Fibroblast of peridontal ligament (primary cell): ENCODE data around the gene DEPDC5.

Experiments used
- DNase-seq: peaks from one replicate; pipeline ENCODE4 v3.0.0-alpha.2; 2010; ENCODE audit errors: extremely low read depth

DEPDC5 gene

GRCh38 chr22:31950226-31950625, 196.4 kb downstream of the DEPDC5 start:
- peak; percentile 73 for DNase-seq

DNA sequence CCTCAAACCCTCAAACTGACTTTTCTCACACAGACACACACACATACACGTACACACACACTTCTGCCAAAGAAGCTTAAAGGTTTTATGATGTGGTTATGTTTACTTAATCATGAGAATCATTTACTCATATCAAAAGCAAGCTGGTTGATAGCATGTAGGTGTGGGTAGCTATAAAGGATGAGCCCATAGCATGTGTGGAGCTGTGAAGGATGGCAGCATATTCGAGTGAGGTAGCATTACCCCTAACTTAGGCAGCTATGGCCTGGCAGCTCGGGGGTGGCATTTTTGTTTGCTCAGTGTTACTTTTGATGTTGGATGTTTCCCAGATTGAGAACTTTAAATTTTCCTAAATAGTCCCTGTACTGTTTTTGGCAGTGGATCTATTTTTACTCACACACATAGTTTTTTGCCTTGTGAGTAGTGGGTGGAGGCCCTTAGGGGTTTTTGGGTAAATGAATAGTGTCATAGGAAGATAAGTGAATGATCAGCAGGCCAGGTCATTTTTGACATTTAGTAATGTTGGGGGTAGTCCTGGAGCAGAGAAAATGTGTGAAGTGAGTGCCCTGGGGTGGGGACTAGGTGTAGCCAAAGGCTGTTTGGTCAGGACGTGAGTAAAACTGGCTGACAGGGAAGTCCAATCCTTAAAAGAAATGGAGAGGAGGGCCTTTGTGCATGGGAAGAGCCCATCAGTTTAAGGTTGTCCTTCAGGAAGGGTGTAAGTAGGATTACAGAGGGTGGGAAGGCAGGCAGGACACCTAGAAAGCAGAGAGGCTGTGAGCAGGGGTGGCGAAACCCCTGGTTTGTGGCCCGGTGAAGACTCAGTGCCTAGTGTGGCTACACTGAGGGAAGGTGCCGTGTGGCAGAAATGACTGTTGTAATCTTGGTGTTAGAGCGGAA, 197.6 kb downstream of the DEPDC5 start:
- no peak for DNase-seq

- no peak for DNase-seq
Measured at GRCh38 chr22:31952094-31952401, 198.2 kb downstream of the DEPDC5 start.

- DNase-seq: peak; percentile 75
Measured at GRCh38 chr22:31952472-31952871, 198.7 kb downstream of the DEPDC5 start.

DNA sequence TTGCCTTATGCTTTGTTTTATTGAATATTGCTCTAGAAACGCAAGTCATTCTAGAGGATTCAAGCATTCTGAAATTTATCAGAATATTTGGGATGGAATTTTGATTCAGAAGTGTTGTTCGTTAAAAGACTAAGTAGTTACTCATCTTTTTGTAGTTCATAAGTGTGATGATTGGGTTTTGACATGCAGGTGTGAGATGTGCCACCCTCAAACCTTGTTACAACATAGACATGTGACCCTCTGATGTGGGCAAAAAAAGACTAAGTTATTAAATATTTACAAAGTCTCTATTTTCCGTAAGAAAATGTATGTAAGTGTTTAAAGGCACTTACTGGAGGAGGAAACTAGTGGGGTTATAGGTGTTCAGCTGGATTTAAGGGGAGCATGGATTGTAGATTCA, 199.4 kb downstream of the DEPDC5 start:
- no peak for DNase-seq

GRCh38 chr22:31954535-31955523, 201.0 kb downstream of the DEPDC5 start:
- DNase-seq: peak; percentile 27

GRCh38 chr22:31956360-31956759, 202.5 kb downstream of the DEPDC5 start:
- DNase-seq: no peak
